ENCODE measurements around the gene RYR2.

Gene RYR2

DNA sequence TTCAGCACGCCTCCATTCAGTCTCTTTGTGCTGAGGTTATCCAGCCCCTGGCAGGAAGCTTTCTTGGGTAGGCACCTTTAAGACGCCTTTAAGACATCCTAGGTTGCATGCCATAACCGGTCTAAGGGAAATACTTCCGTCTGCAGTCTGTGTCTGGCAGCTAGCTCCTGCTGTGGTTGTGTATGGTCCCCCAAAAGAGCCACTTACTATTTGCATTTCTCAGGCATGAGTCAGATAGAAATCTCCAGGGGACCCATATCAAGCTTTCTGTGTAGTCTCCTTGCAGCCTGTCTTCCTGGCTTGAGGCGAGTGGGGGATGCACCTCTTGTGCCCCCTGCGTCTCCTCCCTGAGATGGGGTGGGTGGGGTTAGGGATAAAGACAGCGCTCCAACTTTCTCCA, 10.0 kb upstream of the RYR2 start:
- no peak for DNase-seq (ENCODE audit: low read depth)

- no peak for DNase-seq (ENCODE audit: low read depth)
Measured at GRCh38 chr1:237033061-237033460, 8.9 kb upstream of the RYR2 start.

- DNase-seq (ENCODE audit: low read depth): no peak
Measured at GRCh38 chr1:237033804-237034203, 8.2 kb upstream of the RYR2 start.

DNA sequence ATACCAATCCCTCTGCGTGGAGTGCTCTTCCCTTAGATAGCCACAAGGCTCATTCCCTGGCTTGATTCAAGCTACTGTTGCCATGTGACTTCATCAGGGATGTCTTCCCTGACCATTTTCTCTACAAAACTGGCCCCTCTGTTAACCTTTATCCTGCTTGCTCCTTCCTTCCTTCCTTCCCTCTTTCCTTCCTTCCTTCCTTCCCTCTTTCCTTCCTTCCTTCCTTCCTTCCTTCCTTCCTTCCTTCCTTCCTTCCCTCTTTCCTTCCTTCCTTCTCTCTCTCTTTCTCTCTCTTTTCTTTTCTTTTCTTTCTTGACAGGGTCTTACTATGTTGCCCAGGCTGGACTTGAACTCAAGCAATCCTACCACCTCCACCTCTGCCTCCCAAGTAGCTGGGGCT, 6.2 kb upstream of the RYR2 start:
- no peak for DNase-seq (ENCODE audit: low read depth)

- DNase-seq (ENCODE audit: low read depth): no peak
Measured at GRCh38 chr1:237038211-237038610, 3.8 kb upstream of the RYR2 start.

- DNase-seq (ENCODE audit: low read depth): no peak
Measured at GRCh38 chr1:237040823-237041222, 1.2 kb upstream of the RYR2 start.

DNA sequence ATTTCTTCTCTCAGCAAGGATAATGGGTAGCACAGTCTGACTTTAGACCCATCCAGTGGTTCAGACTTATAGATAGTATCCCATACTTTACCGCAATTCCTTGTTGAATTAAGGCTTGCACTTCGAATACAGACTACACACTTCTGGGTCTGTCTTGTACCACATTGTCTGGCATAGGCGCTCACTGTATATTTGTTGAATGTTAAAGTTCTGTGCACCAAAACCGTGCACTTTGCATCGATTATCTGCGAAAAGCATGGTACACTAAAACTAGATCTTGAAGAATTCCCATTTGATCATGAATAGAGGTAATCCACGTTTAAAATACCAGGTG, 556 bp upstream of the RYR2 start:
- DNase-seq (ENCODE audit: low read depth): no peak

DNA sequence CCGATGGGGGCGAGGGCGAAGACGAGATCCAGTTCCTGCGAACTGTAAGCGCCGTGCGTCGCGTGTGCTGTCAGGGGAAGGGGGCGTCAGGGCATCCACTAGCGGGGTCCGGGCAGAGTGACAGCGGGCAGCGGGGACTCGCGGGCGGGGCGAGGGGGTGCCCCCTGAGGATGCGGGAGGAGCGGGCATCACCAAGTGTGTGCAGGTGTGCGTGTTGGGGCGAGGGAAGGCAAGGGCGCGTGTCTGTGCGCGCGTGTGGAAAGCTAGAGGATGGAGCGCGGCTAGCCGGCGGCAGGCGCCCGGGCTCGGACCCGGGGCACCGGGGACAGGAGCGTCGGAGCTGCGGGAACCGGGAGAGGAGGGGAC, 525 bp downstream of the RYR2 start:
- DNase-seq (ENCODE audit: low read depth): no peak

DNA sequence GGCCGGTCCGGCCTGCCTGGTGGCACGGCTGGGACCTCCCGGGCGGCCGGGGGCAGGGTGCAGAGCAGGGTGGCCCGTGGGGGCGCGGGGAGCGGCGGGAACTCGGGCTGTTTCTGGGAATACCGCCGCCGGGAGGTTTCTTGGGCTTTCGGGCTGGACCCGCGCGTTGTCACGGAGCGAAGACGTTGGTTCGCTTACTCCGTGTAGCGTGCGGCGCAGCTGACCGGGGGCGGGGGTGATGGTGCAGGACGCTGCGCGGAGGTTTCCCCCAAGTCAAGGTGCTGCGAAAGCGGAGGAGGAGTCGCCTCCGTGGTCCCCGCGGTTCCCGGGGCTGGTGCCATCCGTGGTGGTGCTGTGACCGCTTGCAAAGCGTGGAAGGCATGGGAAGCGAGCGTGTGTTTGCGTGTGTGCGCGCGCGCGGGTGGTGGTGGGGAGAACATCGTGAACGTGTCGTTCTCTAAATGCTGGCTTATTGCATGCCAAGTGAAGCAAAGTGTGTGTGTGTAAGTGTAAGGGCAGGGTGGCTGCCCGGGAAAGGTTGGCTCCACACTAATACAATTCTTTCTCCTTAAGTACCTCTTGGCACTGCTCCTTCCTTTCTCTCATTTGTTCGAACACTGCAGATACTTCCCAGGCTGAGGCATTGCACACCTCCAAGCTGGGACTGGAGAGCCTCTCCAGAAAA, 1.1 kb downstream of the RYR2 start:
- DNase-seq (ENCODE audit: low read depth): no peak

GRCh38 chr1:237043846-237044636, 2.1 kb downstream of the RYR2 start:
- DNase-seq (ENCODE audit: low read depth): no peak

DNA sequence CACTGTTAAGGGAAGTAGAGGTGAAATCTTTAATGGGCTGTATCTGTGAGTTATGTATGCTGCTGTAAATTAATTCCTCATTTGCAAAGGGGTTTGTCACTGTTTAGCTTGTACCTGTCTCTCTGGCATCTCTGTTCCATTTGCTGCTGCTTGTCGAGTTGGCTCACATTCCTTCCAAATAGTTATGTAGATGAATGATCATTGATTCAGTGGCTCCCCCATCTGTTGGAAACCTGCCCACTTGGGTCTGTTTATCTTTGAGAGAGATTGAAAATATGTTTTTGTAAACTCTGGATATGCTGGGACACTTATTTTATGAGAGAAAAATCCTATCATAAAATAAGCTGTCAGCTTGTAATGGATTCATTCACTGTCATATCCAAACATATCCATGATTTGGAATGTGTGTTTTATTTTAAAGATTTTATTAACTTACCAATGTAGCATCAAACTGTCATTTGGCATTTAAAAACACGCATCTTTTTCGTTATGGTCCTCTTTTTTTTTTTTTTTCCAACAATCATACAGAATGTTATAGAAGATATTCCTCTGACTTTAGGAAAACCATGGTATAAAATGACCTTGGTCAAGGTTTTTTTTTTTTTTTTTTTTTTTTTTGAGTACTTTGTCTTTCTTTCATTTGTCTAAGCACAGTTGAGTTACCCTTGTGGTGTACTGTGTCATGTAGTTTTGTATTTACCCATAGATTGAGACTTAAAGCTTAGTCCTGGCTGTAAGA, 3.5 kb downstream of the RYR2 start:
- no peak for DNase-seq (ENCODE audit: low read depth)

DNA sequence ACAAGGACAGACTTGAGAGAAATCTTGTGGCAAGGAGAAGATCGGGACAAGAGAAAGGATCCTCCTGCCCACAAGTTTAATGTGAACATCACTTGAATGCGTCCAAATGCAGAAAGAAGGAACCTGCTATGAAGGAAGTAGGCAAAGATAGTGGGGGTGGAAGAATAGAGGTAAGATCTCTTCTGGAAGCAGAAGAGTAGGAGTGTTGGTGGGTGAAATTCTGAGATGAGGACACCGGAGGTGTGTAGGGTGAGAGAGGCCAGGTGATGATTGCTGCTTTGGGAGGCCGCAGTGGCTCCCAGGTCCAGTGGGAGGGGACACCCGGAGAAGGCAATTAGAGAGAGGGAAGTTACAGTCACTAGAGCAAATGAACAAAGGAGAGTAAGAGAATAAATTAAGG, 6.8 kb downstream of the RYR2 start:
- no peak for DNase-seq (ENCODE audit: low read depth)

GRCh38 chr1:237050185-237050584, 8.2 kb downstream of the RYR2 start:
- no peak for DNase-seq (ENCODE audit: low read depth)

DNA sequence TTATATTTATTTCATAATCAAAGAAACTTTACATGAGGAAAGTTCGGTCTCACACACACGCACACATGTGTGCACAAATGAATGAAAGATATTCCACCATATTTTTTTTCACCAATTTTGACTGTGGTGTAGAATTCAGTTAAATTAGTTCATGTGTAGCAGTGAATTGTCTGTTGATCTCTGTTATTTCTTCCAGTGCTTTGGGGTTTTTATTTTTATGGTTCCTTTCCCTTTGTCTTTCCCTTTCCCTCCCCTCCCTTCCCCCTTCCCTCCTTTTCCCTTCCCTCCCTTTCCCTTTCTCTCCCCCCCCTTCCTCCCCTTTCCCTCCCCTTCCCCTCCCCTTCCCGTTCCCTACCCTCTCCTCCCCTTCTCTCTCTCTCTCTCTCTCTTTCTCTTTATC, 8.9 kb downstream of the RYR2 start:
- no peak for DNase-seq (ENCODE audit: low read depth)

DNA sequence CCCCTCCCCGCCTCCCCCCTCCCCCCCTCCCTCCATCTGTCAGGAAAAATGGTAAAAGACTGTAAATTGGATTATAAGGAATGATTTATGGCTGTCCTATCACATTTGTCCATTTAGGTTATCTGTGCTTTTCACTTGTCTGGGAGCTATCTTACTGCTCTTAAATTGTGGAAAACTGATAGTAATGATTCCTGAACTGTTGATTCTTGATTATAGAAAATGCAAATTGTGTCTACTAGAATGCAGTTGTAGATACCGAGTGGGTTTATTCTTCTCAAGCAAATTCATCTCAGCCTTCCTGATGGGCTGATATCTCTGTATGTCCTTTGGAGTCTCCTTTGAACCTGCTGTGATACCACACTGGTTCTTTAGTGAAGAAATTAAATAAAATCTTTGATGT, 12.3 kb downstream of the RYR2 start:
- no peak for DNase-seq (ENCODE audit: low read depth)

DNA sequence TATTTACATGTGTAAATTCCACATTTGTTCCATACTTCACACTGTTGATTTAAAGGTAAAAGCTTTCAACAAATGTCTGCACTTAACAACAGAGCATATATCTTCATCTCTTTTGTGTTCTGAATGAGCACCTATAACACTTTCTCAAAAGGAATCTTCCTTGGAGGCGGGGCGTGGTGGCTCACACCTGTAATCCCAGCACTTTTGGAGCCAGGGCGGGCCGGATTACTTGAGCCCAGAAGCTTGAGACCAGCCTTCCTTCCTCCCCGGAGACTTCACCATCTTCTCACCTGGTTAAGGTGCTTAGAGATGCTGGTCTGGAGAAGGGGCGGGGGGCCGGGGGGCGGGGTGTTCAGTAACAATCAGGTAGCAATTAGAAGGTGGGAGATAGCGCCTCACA, 16.5 kb downstream of the RYR2 start:
- no peak for DNase-seq (ENCODE audit: low read depth)

- DNase-seq (ENCODE audit: low read depth): no peak
Measured at GRCh38 chr1:237059244-237059643, 17.3 kb downstream of the RYR2 start.

- no peak for DNase-seq (ENCODE audit: low read depth)
Measured at GRCh38 chr1:237062976-237063375, 21.0 kb downstream of the RYR2 start.

DNA sequence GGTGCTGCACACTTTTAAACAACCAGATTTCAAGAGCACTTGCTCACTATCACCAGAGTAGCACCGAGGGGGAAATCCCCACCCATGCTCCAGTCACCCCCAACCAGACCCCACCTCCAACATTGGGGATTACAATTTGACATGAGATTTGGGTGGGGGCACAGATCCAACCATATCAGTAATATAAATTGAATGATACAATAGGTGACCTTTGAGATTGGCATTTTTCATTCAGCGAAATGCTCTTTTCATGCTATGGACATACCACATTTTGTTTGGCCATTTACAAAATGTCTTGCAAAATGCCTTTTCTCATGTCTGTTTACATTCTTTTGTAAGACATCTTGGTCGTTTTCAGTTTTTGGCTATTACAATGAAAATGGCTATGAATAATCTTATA, 23.9 kb downstream of the RYR2 start:
- DNase-seq (ENCODE audit: low read depth): no peak

DNA sequence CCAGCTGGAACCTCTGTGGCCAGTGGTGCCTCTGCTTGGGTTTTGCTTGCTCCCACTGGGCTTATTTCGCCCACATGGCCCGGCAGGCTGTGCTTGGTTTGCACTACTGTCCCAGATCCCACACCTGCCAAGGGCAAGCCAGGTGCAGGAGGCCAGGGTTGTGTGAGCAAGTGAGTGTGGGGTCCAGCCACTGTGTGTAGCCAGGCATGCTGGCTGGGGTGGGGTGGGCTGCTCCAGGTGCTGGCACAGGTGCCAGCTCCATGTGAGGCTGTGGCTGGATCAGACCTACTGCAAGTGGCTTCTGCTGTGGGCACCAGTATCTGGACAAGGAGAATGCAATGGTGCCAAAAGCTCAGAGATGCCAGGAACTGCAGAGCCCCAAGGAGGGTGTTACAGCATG, 28.5 kb downstream of the RYR2 start:
- no peak for DNase-seq (ENCODE audit: low read depth)

DNA sequence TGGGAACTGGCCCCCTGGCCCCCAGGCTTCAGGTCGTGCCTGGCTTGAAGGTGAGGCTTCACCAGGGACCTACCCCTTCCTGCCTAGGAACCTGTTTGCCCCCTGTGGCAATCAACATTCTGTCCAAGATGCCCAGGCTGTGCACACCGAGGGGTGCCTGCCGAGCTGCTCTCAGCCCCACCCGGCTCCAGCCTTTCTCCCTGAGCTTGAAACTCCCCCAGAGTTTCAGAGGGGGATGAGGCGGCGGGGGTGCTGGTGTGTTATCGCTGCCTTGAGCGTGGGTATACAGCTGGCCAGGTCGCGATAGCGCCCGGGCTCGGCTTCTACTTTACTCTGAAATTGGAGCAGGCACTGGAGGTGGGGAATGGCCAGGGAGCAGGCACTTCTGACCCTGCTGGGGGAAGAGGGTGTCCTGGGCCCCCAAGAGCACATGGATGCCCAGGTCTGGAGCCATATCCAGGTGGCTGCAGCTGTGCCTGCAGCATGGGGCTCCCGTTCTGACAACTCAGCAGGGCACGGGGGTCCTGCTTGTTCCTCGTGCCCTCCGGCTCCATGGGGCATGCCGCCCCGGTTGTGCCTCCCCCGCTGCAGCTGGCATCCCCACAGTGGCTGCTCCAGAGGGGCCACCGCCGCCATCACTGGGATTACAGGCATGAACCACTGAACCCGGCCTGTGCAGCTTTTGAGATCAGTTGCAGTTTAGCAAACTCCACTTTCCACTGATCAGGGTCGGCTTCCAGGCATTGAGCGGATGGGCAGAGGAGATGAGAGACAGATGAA, 29.8 kb downstream of the RYR2 start:
- DNase-seq (ENCODE audit: low read depth): no peak

DNA sequence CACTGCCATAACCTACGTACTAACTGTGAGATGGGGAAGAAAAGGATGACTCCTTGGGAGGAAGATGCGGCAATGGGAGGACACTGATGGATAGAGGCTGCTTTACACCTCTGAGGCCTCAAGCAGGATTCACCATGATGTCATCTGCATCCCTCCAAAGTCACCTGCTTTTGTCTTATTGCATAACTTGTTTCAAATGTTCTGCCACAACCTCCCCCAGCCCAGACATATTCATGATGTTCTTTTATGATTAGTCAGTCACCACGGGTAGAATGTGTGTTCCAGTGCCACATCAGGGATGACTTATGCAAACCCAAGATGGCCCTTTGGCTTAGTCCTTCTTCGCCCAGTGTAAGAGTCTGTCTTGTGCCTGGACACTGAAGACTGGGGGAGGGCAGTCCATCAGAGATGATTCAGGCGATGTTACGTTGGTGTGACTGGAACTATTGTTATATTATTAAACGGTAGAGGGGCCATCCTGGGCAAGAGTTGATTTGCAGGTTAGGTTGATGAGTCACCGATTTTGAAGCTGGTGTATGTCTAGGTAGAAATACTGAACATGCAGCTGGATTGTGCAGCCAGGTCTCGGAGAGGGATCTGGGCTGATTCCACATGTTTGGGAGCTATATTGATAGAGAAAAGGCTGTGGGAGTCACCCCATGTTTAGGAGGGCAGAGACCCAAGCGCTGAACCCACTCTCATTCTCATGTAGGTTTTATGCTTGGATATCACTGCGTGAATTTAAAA, 32.6 kb downstream of the RYR2 start:
- DNase-seq (ENCODE audit: low read depth): no peak
